H9 (cell line): ENCODE data around the gene PRCD. TPM values are rescaled to one million over a fixed set of nuclear protein-coding genes. Genes with fewer than 3 reads are reported as not detected.

Experiments used
- DNase-seq: peaks from one replicate; pipeline ENCODE4 v3.0.0-alpha.2; 2017
- H2AFZ ChIP-seq: one replicate; pipeline ENCODE4 v1.6.1; 2013; ENCODE audit warnings: mild to moderate bottlenecking, low read length, control low read depth, moderate library complexity
- H2AK5ac ChIP-seq: 2 replicates; pipeline ENCODE4 v1.6.1; 2013; ENCODE audit warnings: low read length, control low read depth, mixed read lengths; ENCODE audit not compliant: insufficient read length
- H2BK120ac ChIP-seq: one replicate; pipeline ENCODE4 v1.6.1; 2013; ENCODE audit warnings: low read depth, mild to moderate bottlenecking, low read length, control low read depth, inconsistent platforms; ENCODE audit not compliant: poor library complexity, severe bottlenecking
- H2BK12ac ChIP-seq: 2 replicates; pipeline ENCODE4 v1.6.1; 2013; ENCODE audit warnings: low read length, control low read depth, mixed read lengths, low read depth; ENCODE audit not compliant: insufficient read length
- H2BK15ac ChIP-seq: 2 replicates; pipeline ENCODE4 v1.6.1; 2013; ENCODE audit warnings: low read depth, low read length, control low read depth
- H2BK20ac ChIP-seq: one replicate; pipeline ENCODE4 v1.6.1; 2013; ENCODE audit warnings: low read depth, mild to moderate bottlenecking, low read length, control low read depth, inconsistent platforms; ENCODE audit not compliant: poor library complexity, severe bottlenecking
- H2BK5ac ChIP-seq: 2 replicates; pipeline ENCODE4 v1.6.1; 2013; ENCODE audit warnings: low read length, control low read depth, mixed read lengths; ENCODE audit not compliant: insufficient read length
- H3K14ac ChIP-seq: 2 replicates; pipeline ENCODE4 v1.6.1; 2013; ENCODE audit warnings: low read length, control low read depth; ENCODE audit not compliant: insufficient read depth
- H3K18ac ChIP-seq: 2 replicates; pipeline ENCODE4 v1.6.1; 2013; ENCODE audit warnings: low read depth, mild to moderate bottlenecking, mixed read lengths, low read length, control low read depth; ENCODE audit not compliant: insufficient read length
- H3K23ac ChIP-seq: 2 replicates; pipeline ENCODE4 v1.6.1; 2013; ENCODE audit warnings: low read length, control low read depth, mixed read lengths, low read depth; ENCODE audit not compliant: insufficient read length
- H3K23me2 ChIP-seq: 2 replicates; pipeline ENCODE4 v1.6.1; 2013; ENCODE audit warnings: low read depth, mild to moderate bottlenecking, mixed read lengths, low read length, control low read depth; ENCODE audit not compliant: insufficient read length, poor library complexity, severe bottlenecking
- H3K27ac ChIP-seq: 2 replicates; pipeline ENCODE4 v1.5.1; 2013; ENCODE audit warnings: low read length, control low read depth, mixed read lengths, low read depth; ENCODE audit not compliant: insufficient read length
- H3K27me3 ChIP-seq: 2 replicates; pipeline ENCODE4 v1.6.1; 2013; ENCODE audit warnings: low read length, control low read depth, inconsistent platforms; ENCODE audit not compliant: insufficient read depth
- H3K4ac ChIP-seq: 2 replicates; pipeline ENCODE4 v1.6.1; 2013; ENCODE audit warnings: low read depth, mild to moderate bottlenecking, control low read depth, inconsistent platforms, low read length, moderate library complexity
- H3K4me1 ChIP-seq: 2 replicates; pipeline ENCODE4 v1.6.1; 2013; ENCODE audit warnings: low read length, control low read depth, inconsistent platforms; ENCODE audit not compliant: insufficient read depth
- H3K4me2 ChIP-seq: 2 replicates; pipeline ENCODE4 v1.6.1; 2013; ENCODE audit warnings: low read length, control low read depth, mixed read lengths; ENCODE audit not compliant: insufficient read length, insufficient read depth
- H3K56ac ChIP-seq: 2 replicates; pipeline ENCODE4 v1.6.1; 2013; ENCODE audit warnings: low read depth, mild to moderate bottlenecking, mixed read lengths, low read length, control low read depth; ENCODE audit not compliant: insufficient read length
- H3K79me1 ChIP-seq: 2 replicates; pipeline ENCODE4 v1.6.1; 2013; ENCODE audit warnings: low read depth, mild to moderate bottlenecking, moderate library complexity, low read length, control low read depth, inconsistent platforms; ENCODE audit not compliant: insufficient read depth, poor library complexity, severe bottlenecking
- H3K79me2 ChIP-seq: 2 replicates; pipeline ENCODE4 v1.6.1; 2013; ENCODE audit warnings: low read length, control low read depth, inconsistent platforms; ENCODE audit not compliant: insufficient read depth
- H3K9ac ChIP-seq: 2 replicates; pipeline ENCODE4 v1.6.1; 2013; ENCODE audit warnings: low read length, control low read depth, mixed read lengths; ENCODE audit not compliant: insufficient read length; ENCODE audit errors: extremely low read depth
- H3K9me3 ChIP-seq: one replicate; pipeline ENCODE4 v1.6.1; 2013; ENCODE audit warnings: low read depth, low read length, inconsistent platforms; ENCODE audit not compliant: control insufficient read depth
- H3T11ph ChIP-seq: one replicate; pipeline ENCODE4 v1.6.1; 2013; ENCODE audit warnings: mild to moderate bottlenecking, low read length, control low read depth, inconsistent platforms
- H4K20me1 ChIP-seq: one replicate; pipeline ENCODE4 v1.6.1; 2013; ENCODE audit not compliant: control insufficient read depth, insufficient read length, insufficient read depth
- H4K5ac ChIP-seq: 2 replicates; pipeline ENCODE4 v1.6.1; 2013; ENCODE audit warnings: low read depth, mild to moderate bottlenecking, mixed read lengths, low read length, control low read depth; ENCODE audit not compliant: insufficient read length
- H4K8ac ChIP-seq: replicated peaks from 2 replicates; pipeline ENCODE4 v1.6.1; 2013; ENCODE audit warnings: low read length, control low read depth, mixed read lengths, low read depth; ENCODE audit not compliant: insufficient read length
- H4K91ac ChIP-seq: 2 replicates; pipeline ENCODE4 v1.6.1; 2013; ENCODE audit warnings: low read depth, mild to moderate bottlenecking, moderate library complexity, mixed read lengths, low read length, control low read depth; ENCODE audit not compliant: insufficient read length
- H3K27ac Mint-ChIP-seq, 3 experiments: 2 replicates in 2 of 3; 3 replicates in 1 of 3; pipeline ENCODE4 v1.8.0; 2020 to 2021; ENCODE audit warnings: mixed read lengths in 3 of 3, mild to moderate bottlenecking in 1 of 3, moderate library complexity in 1 of 3
- H3K27me3 Mint-ChIP-seq: 2 replicates; pipeline ENCODE4 v1.8.0; 2021; ENCODE audit warnings: low read depth, mild to moderate bottlenecking, moderate library complexity, mixed read lengths
- H3K36me3 Mint-ChIP-seq, 3 experiments: 2 replicates in 2 of 3; 3 replicates in 1 of 3; pipeline ENCODE4 v1.8.0; 2020 to 2021; ENCODE audit warnings: low read depth in 3 of 3, mixed read lengths in 3 of 3; ENCODE audit not compliant: insufficient read depth in 1 of 3
- H3K4me1 Mint-ChIP-seq, 2 experiments: 2 replicates each; pipeline ENCODE4 v1.8.0; 2020; ENCODE audit warnings: mixed read lengths in 2 of 2
- H3K4me3 Mint-ChIP-seq, 2 experiments: 2 replicates in 1 of 2; 3 replicates in 1 of 2; pipeline ENCODE4 v1.8.0; 2020 to 2021; ENCODE audit warnings: mild to moderate bottlenecking in 2 of 2, mixed read lengths in 2 of 2, moderate library complexity in 1 of 2
- H3K9me3 Mint-ChIP-seq, 2 experiments: 2 replicates in 1 of 2; 3 replicates in 1 of 2; pipeline ENCODE4 v1.8.0; 2020; ENCODE audit warnings: mild to moderate bottlenecking in 2 of 2, mixed read lengths in 2 of 2, moderate library complexity in 1 of 2
- CTCF ChIP-seq: fragments of 200-600 bp; sonication (generic); conservative IDR thresholded peaks from 3 replicates; pipeline ENCODE4 v1.8.0; 2021; ENCODE audit warnings: antibody characterized with exemption, mild to moderate bottlenecking
- WGBS: extraction: QIAGEN DNeasy Blood & Tissue Kit; methylation state at CpG from one replicate; pipeline ENCODE4 v1.1.7; 2013; ENCODE audit warnings: missing lambda C conversion rate, low lambda C conversion rate, mixed read lengths; ENCODE audit not compliant: insufficient read length; ENCODE audit errors: extremely low coverage; 5-methylcytosine and 5-hydroxymethylcytosine counted together
- total RNA-seq: library from RNA; stranded (reverse); gene quantifications from 2 replicates; pipeline ENCODE4 v1.2.1, GENCODE V29; 2021

The PRCD gene
- total RNA-seq, 1 experiment from 2014 or later, result 0.46 TPM

- H3K9me3 ChIP-seq, result no peaks in the 10 kb centered on the region
- no CpG with 5 or more reads among the region's 9 CpGs for WGBS
- no peak overlapping the region for H2BK12ac ChIP-seq
- H4K5ac ChIP-seq, result no peak overlapping the region
- H2BK20ac ChIP-seq, result no peak overlapping the region
- peaks cover 20% of the 10 kb centered on the region; the same call in 1 of the 2 replicates for H3K27me3 ChIP-seq
- no peak overlapping the region for H2BK15ac ChIP-seq
- no peak overlapping the region for H3T11ph ChIP-seq
- H3K23ac ChIP-seq, result no peak overlapping the region
- H3K23me2 ChIP-seq, result peaks cover 11% of the 10 kb centered on the region
- H3K27ac ChIP-seq, result no peak overlapping the region
- no peak for DNase-seq
- no peak overlapping the region for H3K4me2 ChIP-seq
- H3K56ac ChIP-seq, result no peak overlapping the region
- no peak overlapping the region for H3K9ac ChIP-seq
- H3K18ac ChIP-seq, result no peak overlapping the region
- H3K27ac Mint-ChIP-seq, result no peak overlapping the region
- H2BK120ac ChIP-seq, result no peak overlapping the region
- H3K4me1 Mint-ChIP-seq, result peaks cover 25 to 44% of the 10 kb centered on the region in 2 experiments
- no peaks in the 10 kb centered on the region for H3K79me1 ChIP-seq
- H2AFZ ChIP-seq, result no peak overlapping the region
- peak overlapping the region; percentile 41 to 64; a peak in 4 of 5 replicates for H3K4me3 Mint-ChIP-seq
- no peak overlapping the region for H4K8ac ChIP-seq
- peaks cover 4% of the 10 kb centered on the region for H4K20me1 ChIP-seq
- H2AK5ac ChIP-seq, result no peak overlapping the region
- no peak overlapping the region for H4K91ac ChIP-seq
- TF ChIP-seq CTCF, result no peak
- H3K36me3 Mint-ChIP-seq, result no peaks in the 10 kb centered on the region
- H3K14ac ChIP-seq, result no peak overlapping the region
- peaks cover 70% of the 10 kb centered on the region for H3K27me3 Mint-ChIP-seq
- H2BK5ac ChIP-seq, result no peak overlapping the region
- H3K4me1 ChIP-seq, result peaks cover 2% of the 10 kb centered on the region; the same call in 1 of the 2 replicates
- no peaks in the 10 kb centered on the region for H3K9me3 Mint-ChIP-seq
- no peaks in the 10 kb centered on the region for H3K79me2 ChIP-seq
- no peak overlapping the region for H3K4ac ChIP-seq
Observed at GRCh38 chr17:76538941-76539570, 788 bp upstream of the PRCD start.
